GM12875 (cell line): ENCODE data around the gene TFCP2.

Experiments
- H3K4me3 ChIP-seq: one replicate; pipeline ENCODE4 v1.5.1; 2011; ENCODE audit warnings: low read depth, low read length, control low read depth
- TF ChIP-seq, protein P1 (sequence below): IDR thresholded peaks from 2 replicates; pipeline ENCODE4 v1.5.1; 2011; ENCODE audit warnings: low read depth, mild to moderate bottlenecking, control low read depth, inconsistent platforms, low read length, moderate library complexity, borderline replicate concordance; ENCODE audit not compliant: insufficient read depth

The TFCP2 gene

DNA sequence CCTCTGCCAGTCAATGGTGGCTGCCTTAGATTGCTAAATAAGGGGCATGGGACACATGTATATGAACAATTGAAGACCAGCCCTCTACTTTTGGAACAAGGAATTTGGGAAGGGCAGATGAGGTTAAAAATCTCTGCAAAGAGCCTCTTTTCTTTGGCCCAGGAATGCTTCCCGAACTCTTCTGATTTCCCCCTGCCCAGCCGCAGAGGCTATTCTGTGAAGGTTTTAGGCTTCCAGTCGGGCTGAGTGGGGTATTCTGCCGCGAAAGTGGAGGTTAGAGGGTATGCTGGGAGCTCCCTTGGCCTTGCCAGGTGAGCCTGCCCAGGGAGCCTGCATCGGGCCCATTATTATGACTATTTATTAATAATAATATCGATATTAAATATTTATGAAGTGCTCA, 43.7 kb upstream of the TFCP2 start:
- TF ChIP-seq, protein P1, sequence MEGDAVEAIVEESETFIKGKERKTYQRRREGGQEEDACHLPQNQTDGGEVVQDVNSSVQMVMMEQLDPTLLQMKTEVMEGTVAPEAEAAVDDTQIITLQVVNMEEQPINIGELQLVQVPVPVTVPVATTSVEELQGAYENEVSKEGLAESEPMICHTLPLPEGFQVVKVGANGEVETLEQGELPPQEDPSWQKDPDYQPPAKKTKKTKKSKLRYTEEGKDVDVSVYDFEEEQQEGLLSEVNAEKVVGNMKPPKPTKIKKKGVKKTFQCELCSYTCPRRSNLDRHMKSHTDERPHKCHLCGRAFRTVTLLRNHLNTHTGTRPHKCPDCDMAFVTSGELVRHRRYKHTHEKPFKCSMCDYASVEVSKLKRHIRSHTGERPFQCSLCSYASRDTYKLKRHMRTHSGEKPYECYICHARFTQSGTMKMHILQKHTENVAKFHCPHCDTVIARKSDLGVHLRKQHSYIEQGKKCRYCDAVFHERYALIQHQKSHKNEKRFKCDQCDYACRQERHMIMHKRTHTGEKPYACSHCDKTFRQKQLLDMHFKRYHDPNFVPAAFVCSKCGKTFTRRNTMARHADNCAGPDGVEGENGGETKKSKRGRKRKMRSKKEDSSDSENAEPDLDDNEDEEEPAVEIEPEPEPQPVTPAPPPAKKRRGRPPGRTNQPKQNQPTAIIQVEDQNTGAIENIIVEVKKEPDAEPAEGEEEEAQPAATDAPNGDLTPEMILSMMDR, result no peak
- H3K4me3 ChIP-seq, result peak overlapping the region; percentile 64

DNA sequence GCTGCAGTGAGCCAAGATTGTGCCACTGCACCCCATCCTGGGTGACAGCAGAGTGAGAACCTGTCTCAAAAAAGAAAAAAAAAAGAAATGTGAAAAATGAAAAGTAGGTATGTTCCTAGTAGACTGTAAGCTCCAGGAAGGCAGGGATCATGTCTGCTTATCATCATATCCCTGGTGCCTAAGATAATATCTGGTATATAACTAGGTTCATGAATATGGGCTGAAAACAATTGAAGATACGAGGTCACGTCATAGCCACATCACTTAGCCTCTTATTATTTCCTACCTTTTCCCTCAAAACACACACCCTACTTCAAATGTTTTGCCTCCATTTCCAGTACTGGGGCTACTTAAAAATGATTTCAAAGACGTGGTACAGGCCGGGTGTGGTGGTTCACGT, 42.0 kb upstream of the TFCP2 start:
- no peak overlapping the region for H3K4me3 ChIP-seq
- TF ChIP-seq, protein P1, result no peak

DNA sequence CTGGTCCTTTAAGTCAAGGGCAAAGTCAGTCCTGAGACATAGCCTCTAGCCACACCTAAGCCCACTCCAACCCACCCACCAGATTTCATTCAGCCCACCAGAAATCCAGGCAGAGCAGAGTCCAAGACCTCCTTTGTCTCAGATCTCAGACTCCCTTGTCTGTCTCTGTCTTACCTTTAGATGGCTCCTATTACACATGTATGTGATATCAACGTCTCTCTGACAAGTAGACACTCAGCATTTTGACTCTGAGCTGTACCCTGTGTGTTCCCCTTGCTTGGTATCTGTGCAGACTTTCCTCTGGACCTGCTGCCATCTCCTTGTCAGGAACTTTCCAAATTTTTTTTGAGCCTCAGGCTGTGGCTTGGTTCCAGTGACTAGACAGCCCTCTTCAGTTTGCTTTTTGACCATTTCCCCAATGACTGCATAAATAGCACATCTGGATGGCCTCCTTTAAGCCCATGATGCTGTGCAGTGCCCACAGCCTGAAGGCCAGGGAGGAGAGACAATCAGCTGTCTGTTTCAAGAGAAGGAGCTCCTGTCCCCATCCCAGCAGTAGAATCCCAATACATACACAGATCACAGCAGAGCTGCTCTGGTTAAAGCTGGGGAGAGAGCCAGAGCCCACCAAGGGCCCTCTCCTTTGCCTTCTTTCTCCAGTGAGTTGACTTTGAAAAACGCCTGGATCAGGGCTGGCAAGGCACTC, 37.9 kb upstream of the TFCP2 start:
- TF ChIP-seq, protein P1, result no peak
- H3K4me3 ChIP-seq, result no peak overlapping the region

DNA sequence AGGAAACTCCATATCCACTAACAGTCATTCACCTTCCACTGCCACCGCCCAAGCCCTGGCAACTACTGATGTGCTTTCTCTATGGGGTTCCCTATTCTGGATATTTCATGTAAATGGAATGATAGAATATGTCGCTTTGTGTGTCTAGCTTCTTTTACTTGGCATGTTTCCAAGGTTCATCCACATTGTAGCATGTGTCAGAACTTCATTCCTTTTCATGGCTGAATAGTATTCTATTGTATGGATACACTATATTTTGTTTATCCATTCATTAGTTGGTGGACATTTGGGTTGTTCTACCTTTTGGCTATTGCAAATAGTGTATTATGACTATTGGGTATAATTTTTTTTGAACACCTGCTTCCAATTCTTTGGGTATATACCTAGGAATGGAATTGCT, 36.3 kb upstream of the TFCP2 start:
- no peak overlapping the region for H3K4me3 ChIP-seq
- TF ChIP-seq, protein P1, result no peak

DNA sequence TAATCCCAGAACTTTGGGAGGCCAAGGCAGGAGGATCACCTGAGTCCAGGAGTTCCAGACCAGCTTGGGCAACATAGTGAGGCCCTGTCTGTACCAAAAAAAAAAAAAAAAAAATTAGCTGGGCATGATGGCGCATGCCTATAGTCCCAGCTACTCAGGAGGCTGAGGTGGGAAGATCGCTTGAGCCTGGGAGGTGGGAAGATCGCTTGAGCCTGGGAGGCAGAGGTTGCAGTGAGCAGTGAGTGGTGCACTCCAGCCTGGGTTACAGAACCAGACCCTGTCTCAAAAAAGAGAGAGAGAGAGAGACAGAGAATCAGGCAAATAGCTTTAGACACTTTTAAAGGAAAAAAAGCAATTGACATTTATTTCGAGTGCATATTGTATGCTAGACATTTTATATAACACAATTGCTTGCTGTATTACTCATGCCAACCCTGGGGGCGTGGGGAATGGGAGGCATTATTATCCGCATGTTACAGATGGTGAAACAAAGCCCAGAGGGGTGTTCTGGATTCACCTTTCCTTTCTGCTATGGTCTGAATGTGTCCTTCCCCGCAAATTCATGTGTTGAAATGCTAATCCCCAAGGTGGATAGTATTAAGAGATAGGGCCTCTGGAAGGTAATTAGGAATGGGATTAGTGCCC, 35.2 kb upstream of the TFCP2 start:
- TF ChIP-seq, protein P1, result no peak
- H3K4me3 ChIP-seq, result no peak overlapping the region

DNA sequence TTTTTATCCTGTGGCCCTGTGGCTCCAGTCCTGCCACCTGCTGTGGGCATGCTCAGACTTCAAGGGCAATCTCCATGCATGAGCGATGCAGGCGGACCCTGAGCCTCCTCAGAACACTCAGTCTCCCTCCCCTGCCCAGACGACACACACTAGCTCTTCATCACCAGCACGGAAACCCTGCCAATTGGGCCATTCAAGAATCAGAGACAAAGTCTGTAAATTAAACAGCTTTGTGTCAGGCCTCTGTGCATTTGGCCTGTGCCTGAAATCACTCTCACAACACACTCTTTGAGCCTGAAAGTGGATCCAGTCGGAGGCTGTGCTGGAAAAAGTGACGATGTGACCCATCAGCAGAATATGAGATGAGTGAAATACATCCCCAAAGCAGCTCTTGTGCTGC, 32.4 kb upstream of the TFCP2 start:
- no peak overlapping the region for H3K4me3 ChIP-seq
- TF ChIP-seq, protein P1, result no peak

DNA sequence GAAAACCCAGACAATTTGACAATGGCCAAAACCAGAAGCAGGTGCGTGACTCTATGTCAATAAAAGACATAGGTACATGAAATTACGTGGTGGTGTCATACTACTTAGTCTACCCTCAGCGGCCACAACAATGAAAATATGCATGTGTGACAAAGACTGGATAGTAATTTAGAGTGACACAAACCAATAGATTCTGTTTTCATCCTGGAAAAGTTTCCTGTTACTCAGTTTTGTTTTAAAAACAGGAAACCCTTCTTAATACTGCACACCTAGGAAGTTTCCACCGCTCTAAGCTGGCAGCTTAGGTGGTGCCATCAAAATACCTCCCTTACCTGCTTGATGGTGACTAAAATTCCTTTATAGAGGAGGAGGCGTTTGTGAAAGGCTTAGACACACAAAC, 29.8 kb upstream of the TFCP2 start:
- TF ChIP-seq, protein P1, result no peak
- H3K4me3 ChIP-seq, result no peak overlapping the region
